ENCODE measurements around the gene NEUROD2.

DNA sequence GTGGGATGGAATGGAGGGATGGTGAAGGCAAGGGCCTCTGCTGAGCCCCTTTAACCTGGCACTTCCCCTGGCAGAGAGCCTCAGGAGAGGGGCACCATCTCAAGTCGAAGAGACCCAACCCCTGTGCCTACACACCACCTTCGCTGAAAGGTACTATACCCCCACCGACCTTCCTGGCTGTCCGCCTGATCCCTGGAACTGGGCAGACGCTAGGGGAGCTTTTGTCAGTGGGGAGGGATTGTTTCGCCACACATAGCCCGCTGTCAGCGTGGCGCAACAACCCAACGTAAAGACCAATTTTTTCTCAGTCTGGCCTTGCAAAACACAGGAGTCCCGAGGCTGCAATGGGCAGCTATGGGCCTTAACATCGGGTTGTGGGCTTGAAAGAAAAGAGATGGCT lies 22.2 kb upstream of the NEUROD2 start:
- TF ChIP-seq POLR2A (IDR thresholded peaks at IDR 0.05; ENCODE audit: control extremely low read depth in 1 of 2, low read depth in 2 of 2, low read length in 2 of 2) (no peak), ASH2L (IDR thresholded peaks at IDR 0.05; ENCODE audit: low read length) (no peak), BACH1 (IDR thresholded peaks at IDR 0.05; ENCODE audit: low read length) (no peak), KDM1A (IDR thresholded peaks at IDR 0.05; ENCODE audit: borderline replicate concordance, low read length) (no peak), SRF (IDR thresholded peaks at IDR 0.05; ENCODE audit: low read depth, low read length) (no peak)
- TF ChIP-seq, protein P1, sequence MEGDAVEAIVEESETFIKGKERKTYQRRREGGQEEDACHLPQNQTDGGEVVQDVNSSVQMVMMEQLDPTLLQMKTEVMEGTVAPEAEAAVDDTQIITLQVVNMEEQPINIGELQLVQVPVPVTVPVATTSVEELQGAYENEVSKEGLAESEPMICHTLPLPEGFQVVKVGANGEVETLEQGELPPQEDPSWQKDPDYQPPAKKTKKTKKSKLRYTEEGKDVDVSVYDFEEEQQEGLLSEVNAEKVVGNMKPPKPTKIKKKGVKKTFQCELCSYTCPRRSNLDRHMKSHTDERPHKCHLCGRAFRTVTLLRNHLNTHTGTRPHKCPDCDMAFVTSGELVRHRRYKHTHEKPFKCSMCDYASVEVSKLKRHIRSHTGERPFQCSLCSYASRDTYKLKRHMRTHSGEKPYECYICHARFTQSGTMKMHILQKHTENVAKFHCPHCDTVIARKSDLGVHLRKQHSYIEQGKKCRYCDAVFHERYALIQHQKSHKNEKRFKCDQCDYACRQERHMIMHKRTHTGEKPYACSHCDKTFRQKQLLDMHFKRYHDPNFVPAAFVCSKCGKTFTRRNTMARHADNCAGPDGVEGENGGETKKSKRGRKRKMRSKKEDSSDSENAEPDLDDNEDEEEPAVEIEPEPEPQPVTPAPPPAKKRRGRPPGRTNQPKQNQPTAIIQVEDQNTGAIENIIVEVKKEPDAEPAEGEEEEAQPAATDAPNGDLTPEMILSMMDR (IDR thresholded peaks at IDR 0.05; ENCODE audit: control extremely low read depth in 1 of 3, insufficient read depth in 1 of 3, low read depth in 1 of 3, low read length in 3 of 3): no peak
